Fibroblast of lung (primary cell): ENCODE data around the gene FMNL2.

Experiments
- EZH2 ChIP-seq: IDR thresholded peaks from 2 replicates; pipeline ENCODE4 v1.5.1; 2012; ENCODE audit warnings: low read length, control low read depth, mild to moderate bottlenecking; ENCODE audit errors: missing control alignments
- TF ChIP-seq, protein P1 (sequence below), 2 donors: IDR thresholded peaks in 1 of 2; conservative IDR thresholded peaks in 1 of 2; 1 replicate in 1 of 2; 2 replicates in 1 of 2; pipeline ENCODE4 v1.5.1; 2011 to 2012; ENCODE audit warnings: low read length in 2 of 2, control low read depth in 1 of 2, inconsistent platforms in 1 of 2, low read depth in 1 of 2, mild to moderate bottlenecking in 1 of 2

DNA sequence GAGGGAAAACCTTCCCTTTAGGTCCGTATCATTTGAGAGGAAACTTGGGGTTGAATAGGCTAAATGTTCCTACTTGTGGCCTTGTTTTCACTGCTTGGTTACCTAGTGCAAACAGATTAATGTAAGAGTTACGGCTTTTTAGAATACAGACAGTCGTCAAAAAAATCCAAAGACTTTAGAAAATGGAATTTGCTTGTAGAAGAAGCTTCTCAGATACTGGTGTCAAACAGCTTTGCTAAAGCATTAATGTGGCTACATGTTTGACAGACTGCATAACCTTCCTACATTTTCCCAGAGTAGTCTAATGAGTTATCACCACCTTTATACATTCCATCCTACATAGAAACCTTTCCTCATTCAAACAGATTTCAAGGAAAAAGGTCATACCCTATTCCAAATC is 114.6 kb downstream of the FMNL2 start:
- TF ChIP-seq, protein P1, sequence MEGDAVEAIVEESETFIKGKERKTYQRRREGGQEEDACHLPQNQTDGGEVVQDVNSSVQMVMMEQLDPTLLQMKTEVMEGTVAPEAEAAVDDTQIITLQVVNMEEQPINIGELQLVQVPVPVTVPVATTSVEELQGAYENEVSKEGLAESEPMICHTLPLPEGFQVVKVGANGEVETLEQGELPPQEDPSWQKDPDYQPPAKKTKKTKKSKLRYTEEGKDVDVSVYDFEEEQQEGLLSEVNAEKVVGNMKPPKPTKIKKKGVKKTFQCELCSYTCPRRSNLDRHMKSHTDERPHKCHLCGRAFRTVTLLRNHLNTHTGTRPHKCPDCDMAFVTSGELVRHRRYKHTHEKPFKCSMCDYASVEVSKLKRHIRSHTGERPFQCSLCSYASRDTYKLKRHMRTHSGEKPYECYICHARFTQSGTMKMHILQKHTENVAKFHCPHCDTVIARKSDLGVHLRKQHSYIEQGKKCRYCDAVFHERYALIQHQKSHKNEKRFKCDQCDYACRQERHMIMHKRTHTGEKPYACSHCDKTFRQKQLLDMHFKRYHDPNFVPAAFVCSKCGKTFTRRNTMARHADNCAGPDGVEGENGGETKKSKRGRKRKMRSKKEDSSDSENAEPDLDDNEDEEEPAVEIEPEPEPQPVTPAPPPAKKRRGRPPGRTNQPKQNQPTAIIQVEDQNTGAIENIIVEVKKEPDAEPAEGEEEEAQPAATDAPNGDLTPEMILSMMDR (conservative IDR thresholded peaks at IDR 0.05 in 1 of 2, IDR thresholded peaks at IDR 0.05 in 1 of 2; ENCODE audit: low read depth in 1 of 2, low read length in 2 of 2): no peak
- TF ChIP-seq EZH2: no peak
